CD4-positive, alpha-beta T cell treated with Interleukin-10 for 1 hour (primary cell): ENCODE data around the gene SPDYE11.
"Not testable (repeated sequence)": the region's sequence is repeated elsewhere in the genome, so short reads cannot be mapped to it uniquely, and the experiment has no call there.

Experiments used
- DNase-seq: peaks from one replicate; pipeline ENCODE4 v3.0.0-alpha.2; 2020

The SPDYE11 gene

GRCh38 chr7:73057811-73058210, at the start of gene SPDYE11:
Gene SPDYE11, minus strand, starts transcription at chr7:73057911. Its CDS starts 1,800 bp downstream, at chr7:73056111.
- not testable (repeated sequence) for DNase-seq

GRCh38 chr7:73085938-73086337, 28.2 kb upstream of the SPDYE11 start, which contains the start of gene SPDYE9:
Gene SPDYE9, minus strand, starts transcription at chr7:73086038. Its CDS starts 1,800 bp downstream, at chr7:73084238.
- DNase-seq: not testable (repeated sequence)

GRCh38 chr7:73029666-73030065, 28.0 kb downstream of the SPDYE11 start, which contains the start of gene SPDYE8:
Gene SPDYE8, minus strand, starts transcription at chr7:73029766. Its CDS starts 1,800 bp downstream, at chr7:73027966.
- not testable (repeated sequence) for DNase-seq

- not testable (repeated sequence) for DNase-seq
Measured at GRCh38 chr7:73006491-73006890, 51.2 kb downstream of the SPDYE11 start.

- peak; percentile 94 for DNase-seq
Measured at GRCh38 chr7:73005693-73006447, 51.8 kb downstream of the SPDYE11 start.

GRCh38 chr7:73005356-73005692, 52.4 kb downstream of the SPDYE11 start:
- DNase-seq: peak; percentile 76

- not testable (repeated sequence) for DNase-seq
Measured at GRCh38 chr7:72997887-72998468, 59.7 kb downstream of the SPDYE11 start.
